OCI-LY7 (cell line): ENCODE data around the gene SNX15.

Experiments used
- EZH2phosphoT487 ChIP-seq: fragments of 200-600 bp; sonication (generic); IDR thresholded peaks from 2 replicates; pipeline ENCODE4 v1.6.1; 2018; ENCODE audit warnings: low read depth, borderline replicate concordance, mild to moderate bottlenecking, mixed run types, antibody characterized with exemption, low read length, moderate library complexity, mixed read lengths
- TF ChIP-seq, protein P1 (sequence below): fragments of 200-600 bp; sonication (generic); conservative IDR thresholded peaks from 2 replicates; pipeline ENCODE4 v1.5.1; 2014; ENCODE audit warnings: mild to moderate bottlenecking, antibody characterized with exemption, low read length, moderate library complexity, mixed read lengths

DNA sequence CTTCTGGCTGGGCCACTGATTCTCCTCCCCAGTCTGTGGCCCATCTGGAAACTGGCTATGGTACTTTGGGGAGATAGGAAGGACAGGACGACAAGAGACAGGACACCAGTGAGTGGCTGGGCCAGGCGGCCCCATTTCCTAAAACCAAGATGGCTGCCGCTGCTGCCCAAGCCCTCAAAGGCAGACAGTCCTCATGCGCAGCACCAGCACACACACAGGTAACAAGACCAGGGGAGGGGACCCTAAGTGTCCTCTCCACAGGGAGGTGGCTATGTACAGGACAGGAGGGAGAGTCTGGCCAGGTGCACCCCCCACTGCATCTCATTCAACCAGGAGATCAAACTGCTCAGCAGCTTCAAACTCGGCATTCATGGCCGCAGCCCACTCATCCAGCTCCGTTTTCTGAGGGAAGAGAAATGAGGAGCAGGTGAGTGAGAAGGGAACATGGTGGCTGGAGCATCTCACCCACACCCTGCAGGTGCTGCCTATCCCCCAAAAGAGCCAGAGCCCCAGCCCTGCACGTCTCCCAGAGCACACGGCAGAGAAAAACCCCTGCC lies 51.6 kb downstream of the SNX15 start:
- TF ChIP-seq, protein P1, sequence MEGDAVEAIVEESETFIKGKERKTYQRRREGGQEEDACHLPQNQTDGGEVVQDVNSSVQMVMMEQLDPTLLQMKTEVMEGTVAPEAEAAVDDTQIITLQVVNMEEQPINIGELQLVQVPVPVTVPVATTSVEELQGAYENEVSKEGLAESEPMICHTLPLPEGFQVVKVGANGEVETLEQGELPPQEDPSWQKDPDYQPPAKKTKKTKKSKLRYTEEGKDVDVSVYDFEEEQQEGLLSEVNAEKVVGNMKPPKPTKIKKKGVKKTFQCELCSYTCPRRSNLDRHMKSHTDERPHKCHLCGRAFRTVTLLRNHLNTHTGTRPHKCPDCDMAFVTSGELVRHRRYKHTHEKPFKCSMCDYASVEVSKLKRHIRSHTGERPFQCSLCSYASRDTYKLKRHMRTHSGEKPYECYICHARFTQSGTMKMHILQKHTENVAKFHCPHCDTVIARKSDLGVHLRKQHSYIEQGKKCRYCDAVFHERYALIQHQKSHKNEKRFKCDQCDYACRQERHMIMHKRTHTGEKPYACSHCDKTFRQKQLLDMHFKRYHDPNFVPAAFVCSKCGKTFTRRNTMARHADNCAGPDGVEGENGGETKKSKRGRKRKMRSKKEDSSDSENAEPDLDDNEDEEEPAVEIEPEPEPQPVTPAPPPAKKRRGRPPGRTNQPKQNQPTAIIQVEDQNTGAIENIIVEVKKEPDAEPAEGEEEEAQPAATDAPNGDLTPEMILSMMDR = no peak
- no peak for TF ChIP-seq EZH2phosphoT487
